ENCODE results near the gene PCDHGA1.

PCDHGA1 gene

GRCh38 chr5:141422742-141423291 is 92.5 kb downstream of the PCDHGA1 start:
- Histone ChIP-seq H3K4me2 (ENCODE audit: low read length) (no peak overlapping the region), H3K9me2 (replicated peaks; ENCODE audit: control insufficient read depth, low read length) (no peaks in the 10 kb centered on the region), H3K4me1 (ENCODE audit: control insufficient read depth, low read length) (0 out of 2 replicates have a peak, but pooled peaks cover 3% of the 10 kb centered on the region), H3K27ac (ENCODE audit: low read depth, low read length) (no peak overlapping the region), H3K79me2 (ENCODE audit: control insufficient read depth, low read length) (no peaks in the 10 kb centered on the region), H3F3A (ENCODE audit: control insufficient read depth, insufficient read depth) (no peaks in the 10 kb centered on the region; the same call in 1 of the 2 replicates), H3K9me3 (ENCODE audit: control insufficient read depth, insufficient read depth, low read length) (peaks cover 42% of the 10 kb centered on the region; the same call in 1 of the 2 replicates), H3K4me3 (ENCODE audit: low read length) (no peak overlapping the region), H3K36me3 (ENCODE audit: control insufficient read depth, low read length) (peaks cover 11% of the 10 kb centered on the region; the same call in 1 of the 2 replicates), H3K27me3 (ENCODE audit: control insufficient read depth, low read length) (no peaks in the 10 kb centered on the region), H4K20me1 (ENCODE audit: control insufficient read depth, insufficient read depth, low read depth, low read length) (no peaks in the 10 kb centered on the region)
- TF ChIP-seq EZH2phosphoT487 (IDR thresholded peaks at IDR 0.05; ENCODE audit: borderline replicate concordance, low read length) (no peak), CTCF (IDR thresholded peaks at IDR 0.05; ENCODE audit: low read depth, low read length, poor library complexity, severe bottlenecking) (no peak)

GRCh38 chr5:141427783-141428426 is 97.6 kb downstream of the PCDHGA1 start:
- TF ChIP-seq EZH2phosphoT487 (IDR thresholded peaks at IDR 0.05; ENCODE audit: borderline replicate concordance, low read length) (no peak), CTCF (IDR thresholded peaks at IDR 0.05; ENCODE audit: low read depth, low read length, poor library complexity, severe bottlenecking) (no peak)
- Histone ChIP-seq H3K79me2 (ENCODE audit: control insufficient read depth, low read length) (no peaks in the 10 kb centered on the region), H3K36me3 (ENCODE audit: control insufficient read depth, low read length) (peaks cover 24% of the 10 kb centered on the region), H4K20me1 (ENCODE audit: control insufficient read depth, insufficient read depth, low read depth, low read length) (no peaks in the 10 kb centered on the region), H3K4me1 (ENCODE audit: control insufficient read depth, low read length) (0 out of 2 replicates have a peak, but pooled peaks cover 3% of the 10 kb centered on the region), H3K9me2 (replicated peaks; ENCODE audit: control insufficient read depth, low read length) (no peaks in the 10 kb centered on the region), H3K27me3 (ENCODE audit: control insufficient read depth, low read length) (no peaks in the 10 kb centered on the region), H3F3A (ENCODE audit: control insufficient read depth, insufficient read depth) (peaks cover 6% of the 10 kb centered on the region; the same call in 1 of the 2 replicates), H3K4me3 (ENCODE audit: low read length) (no peak overlapping the region), H3K4me2 (ENCODE audit: low read length) (no peak overlapping the region), H3K27ac (ENCODE audit: low read depth, low read length) (no peak overlapping the region), H3K9me3 (ENCODE audit: control insufficient read depth, insufficient read depth, low read length) (peaks cover 19% of the 10 kb centered on the region)

GRCh38 chr5:141430332-141431113 is 100.2 kb downstream of the PCDHGA1 start, which contains the start of gene PCDHGA12:
PCDHGA12 (plus strand) TSS chr5:141430507; CDS start chr5:141430760, 253 bp downstream.
- TF ChIP-seq EZH2phosphoT487 (IDR thresholded peaks at IDR 0.05; ENCODE audit: borderline replicate concordance, low read length) (no peak), CTCF (IDR thresholded peaks at IDR 0.05; ENCODE audit: low read depth, low read length, poor library complexity, severe bottlenecking) (peak; percentile 73)
- Histone ChIP-seq H3F3A (ENCODE audit: control insufficient read depth, insufficient read depth) (0 out of 2 replicates have a peak, but pooled peaks cover 6% of the 10 kb centered on the region), H3K4me2 (ENCODE audit: low read length) (peak within 1 kb of the TSS; percentile 60), H3K27me3 (ENCODE audit: control insufficient read depth, low read length) (no peaks in the 10 kb centered on the region), H3K9me3 (ENCODE audit: control insufficient read depth, insufficient read depth, low read length) (peaks cover 18% of the 10 kb centered on the region), H3K36me3 (ENCODE audit: control insufficient read depth, low read length) (peaks cover 24% of the 10 kb centered on the region), H3K4me3 (ENCODE audit: low read length) (peak within 1 kb of the TSS; percentile 69), H3K9me2 (replicated peaks; ENCODE audit: control insufficient read depth, low read length) (no peaks in the 10 kb centered on the region), H3K79me2 (ENCODE audit: control insufficient read depth, low read length) (no peaks in the 10 kb centered on the region), H4K20me1 (ENCODE audit: control insufficient read depth, insufficient read depth, low read depth, low read length) (no peaks in the 10 kb centered on the region), H3K27ac (ENCODE audit: low read depth, low read length) (0 out of 2 replicates have a peak within 1 kb of the TSS, but pooled peaks have one; percentile 5), H3K4me1 (ENCODE audit: control insufficient read depth, low read length) (0 out of 2 replicates have a peak, but pooled peaks cover 3% of the 10 kb centered on the region)

All from DOHH2 (cell line).